K562 (cell line): ENCODE measurements around the gene PPP1R14C. TPM values are rescaled to one million over a fixed set of nuclear protein-coding genes. Genes with fewer than 3 reads are reported as not detected.

ENCODE experiments used
- ARHGAP35 ChIP-seq: fragments of 450-650 bp; IDR thresholded peaks from 2 replicates; pipeline ENCODE4 v1.6.1; 2018; ENCODE audit not compliant: partially characterized antibody
- CHCHD3 ChIP-seq: fragments of 250-450 bp; sonication (Bioruptor Pico); IDR thresholded peaks from 2 replicates; pipeline ENCODE4 v2.1.2; 2022; ENCODE audit warnings: mild to moderate bottlenecking
- DIDO1 ChIP-seq: fragments of 450-650 bp; IDR thresholded peaks from 2 replicates; pipeline ENCODE4 v1.6.1; 2016; ENCODE audit warnings: low read depth, missing biosample characterization, missing genetic modification characterization
- DMBX1 ChIP-seq: fragments of 250-450 bp; sonication (Bioruptor Pico); IDR thresholded peaks from 2 replicates; pipeline ENCODE4 v1.8.0; 2022; ENCODE audit warnings: inconsistent platforms, mild to moderate bottlenecking, moderate library complexity, borderline replicate concordance
- ELF1 ChIP-seq: fragments of 200-800 bp; sonication (Bioruptor generic); IDR thresholded peaks from 2 replicates; pipeline ENCODE4 v1.6.1; 2016; ENCODE audit warnings: missing genetic modification characterization, missing compliant biosample characterization
- ESRRA ChIP-seq: fragments of 450-650 bp; IDR thresholded peaks from 2 replicates; pipeline ENCODE4 v1.6.1; 2014; ENCODE audit warnings: low read depth, mild to moderate bottlenecking, moderate library complexity, borderline replicate concordance
- FOXM1 ChIP-seq, 2 experiments: fragments of 450-650 bp in 1 of 2; sonication (generic) in 1 of 2; formaldehyde crosslinking in 1 of 2; IDR thresholded peaks; 2 replicates each; pipeline versions ENCODE4 v1.6.1 to v1.9.0; 2017 to 2022; ENCODE audit warnings: low read depth in 2 of 2, mild to moderate bottlenecking in 2 of 2, missing genetic modification reagents in 1 of 2, moderate library complexity in 1 of 2
- HDAC8 ChIP-seq: fragments of 450-650 bp; IDR thresholded peaks from 2 replicates; pipeline ENCODE4 v1.6.1; 2016; ENCODE audit warnings: mild to moderate bottlenecking, missing genetic modification characterization, moderate library complexity, missing compliant biosample characterization
- MEF2A ChIP-seq: IDR thresholded peaks from 2 replicates; pipeline ENCODE4 v1.6.1; 2011; ENCODE audit warnings: low read depth, mild to moderate bottlenecking, low read length, moderate library complexity; ENCODE audit not compliant: control insufficient read depth
- MEF2D ChIP-seq: conservative IDR thresholded peaks from 2 replicates; pipeline ENCODE4 v1.6.1; 2016; ENCODE audit warnings: low read depth, missing genetic modification characterization, missing compliant biosample characterization
- NR3C1 ChIP-seq: sonication (generic); formaldehyde crosslinking; IDR thresholded peaks from 2 replicates; pipeline ENCODE4 v1.8.1; 2022; ENCODE audit warnings: missing genetic modification reagents
- SETDB1 ChIP-seq: IDR thresholded peaks from one replicate; pipeline ENCODE4 v1.6.1; 2012; ENCODE audit warnings: low read length, control low read depth, inconsistent platforms
- SMAD2 ChIP-seq: fragments of 150-350 bp; IDR thresholded peaks from 2 replicates; pipeline ENCODE4 v1.6.1; 2014; ENCODE audit warnings: low read depth, mild to moderate bottlenecking, low read length
- SPI1 ChIP-seq: IDR thresholded peaks from 2 replicates; pipeline ENCODE4 v1.6.1; 2011; ENCODE audit warnings: low read depth, low read length, control low read depth, borderline replicate concordance
- XRCC4 ChIP-seq: IDR thresholded peaks from one replicate; pipeline ENCODE4 v1.6.1; 2011; ENCODE audit not compliant: insufficient read depth, insufficient read length; ENCODE audit errors: extremely low read depth
- ZNF121 ChIP-seq: sonication (generic); formaldehyde crosslinking; conservative IDR thresholded peaks from 2 replicates; pipeline ENCODE4 v1.8.0; 2022; ENCODE audit warnings: missing genetic modification reagents
- ZNF184 ChIP-seq: sonication (generic); formaldehyde crosslinking; IDR thresholded peaks from 2 replicates; pipeline ENCODE4 v1.5.0; 2020; ENCODE audit warnings: missing genetic modification reagents
- ZNF668 ChIP-seq: fragments of 250-450 bp; sonication (Bioruptor Pico); IDR thresholded peaks from 2 replicates; pipeline ENCODE4 v1.8.0; 2022; ENCODE audit warnings: mild to moderate bottlenecking, inconsistent platforms
- ZNF707 ChIP-seq: fragments of 250-450 bp; sonication (Bioruptor Pico); conservative IDR thresholded peaks from 2 replicates; pipeline ENCODE4 v1.8.0; 2022; ENCODE audit warnings: inconsistent platforms, mild to moderate bottlenecking, moderate library complexity
- polyA plus RNA-seq, 8 experiments: library from polyadenylated mRNA; depleted of rRNA in 4 of 8; stranded (reverse) in 5 of 8; unstranded in 3 of 8; fragments of >200 nt; fragmentation: Nextera tagmentation in 2 of 8; fragmentation: Illumina TruSeq in 1 of 8; extraction: Ambion mirVana in 2 of 8; extraction: Trizol in 1 of 8; gene quantifications; 2 replicates each; pipeline versions ENCODE4 v1.2.1 to v1.2.3, GENCODE V29; 2011 to 2014; ENCODE audit warnings: inconsistent platforms in 1 of 8, missing spikeins in 1 of 8
- total RNA-seq, 7 experiments: library from RNA; depleted of rRNA in 6 of 7; stranded (reverse); fragments of >200 nt in 6 of 7; fragmentation: Illumina TruSeq in 2 of 7; extraction: Trizol in 2 of 7; gene quantifications; 2 replicates each; pipeline versions ENCODE4 v1.2.1 to v1.2.3, GENCODE V29; 2011 to 2021; ENCODE audit warnings: low replicate concordance in 1 of 7
- TF ChIP-seq, protein P1 (sequence below): fragments of 450-650 bp; IDR thresholded peaks from 2 replicates; pipeline ENCODE4 v1.7.1; 2018; ENCODE audit warnings: mild to moderate bottlenecking, low read depth; ENCODE audit not compliant: partially characterized antibody
- TF ChIP-seq, protein P2 (sequence below): fragments of 250-450 bp; sonication (Bioruptor Pico); IDR thresholded peaks from 2 replicates; pipeline ENCODE4 v1.5.0; 2020; ENCODE audit warnings: mild to moderate bottlenecking, borderline replicate concordance
- TF ChIP-seq, protein P3 (sequence below): fragments of 250-450 bp; sonication (Bioruptor Pico); IDR thresholded peaks from 2 replicates; pipeline ENCODE4 v1.4.0; 2020; ENCODE audit warnings: borderline replicate concordance

PPP1R14C gene
- total and polyA plus RNA-seq, 9 of the 15 experiments (the other 6 are each of a cell fraction or from before 2014, with no cell fraction given): 4.5 to 16.6 (median 11.9) TPM

DNA sequence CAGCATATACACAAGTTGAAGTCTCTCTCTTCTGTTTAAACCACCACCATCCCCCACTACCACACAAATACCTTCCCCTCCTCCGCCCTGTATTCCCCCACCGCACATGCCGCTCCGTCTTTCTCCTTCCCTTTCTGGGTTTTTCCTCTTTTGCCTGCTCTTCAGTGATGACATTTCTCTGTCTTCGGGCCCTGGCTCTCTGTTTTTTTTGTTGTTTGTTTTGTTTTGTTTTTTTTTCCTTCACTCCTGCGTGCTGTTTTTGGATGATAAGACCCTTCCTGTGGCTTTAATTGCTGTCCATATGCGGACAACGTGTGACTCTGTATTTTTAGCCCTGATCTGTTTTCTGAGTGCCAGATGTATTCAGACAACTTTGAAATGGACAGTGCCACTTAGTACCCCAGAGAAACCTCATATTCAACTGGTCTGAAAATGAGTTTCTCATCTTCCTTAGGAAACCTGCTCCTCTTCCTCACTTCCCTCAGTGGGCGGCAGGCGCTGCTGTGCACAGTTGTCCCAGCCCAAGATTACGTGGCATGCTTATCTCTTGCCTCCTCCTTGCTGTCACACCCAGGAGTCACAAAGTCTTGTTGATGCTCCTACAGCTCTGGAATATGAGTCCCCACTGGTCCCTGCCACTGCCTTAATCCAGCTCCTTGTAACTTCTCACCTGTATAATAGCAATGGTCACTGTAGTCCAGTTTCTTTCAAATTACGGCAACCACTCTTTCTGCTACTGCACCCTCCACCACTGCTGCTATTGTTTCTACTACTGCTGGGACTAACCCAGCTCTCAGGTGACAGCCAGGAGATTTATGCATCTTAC is 8.2 kb downstream of the PPP1R14C start (continued):
- TF ChIP-seq, protein P1, sequence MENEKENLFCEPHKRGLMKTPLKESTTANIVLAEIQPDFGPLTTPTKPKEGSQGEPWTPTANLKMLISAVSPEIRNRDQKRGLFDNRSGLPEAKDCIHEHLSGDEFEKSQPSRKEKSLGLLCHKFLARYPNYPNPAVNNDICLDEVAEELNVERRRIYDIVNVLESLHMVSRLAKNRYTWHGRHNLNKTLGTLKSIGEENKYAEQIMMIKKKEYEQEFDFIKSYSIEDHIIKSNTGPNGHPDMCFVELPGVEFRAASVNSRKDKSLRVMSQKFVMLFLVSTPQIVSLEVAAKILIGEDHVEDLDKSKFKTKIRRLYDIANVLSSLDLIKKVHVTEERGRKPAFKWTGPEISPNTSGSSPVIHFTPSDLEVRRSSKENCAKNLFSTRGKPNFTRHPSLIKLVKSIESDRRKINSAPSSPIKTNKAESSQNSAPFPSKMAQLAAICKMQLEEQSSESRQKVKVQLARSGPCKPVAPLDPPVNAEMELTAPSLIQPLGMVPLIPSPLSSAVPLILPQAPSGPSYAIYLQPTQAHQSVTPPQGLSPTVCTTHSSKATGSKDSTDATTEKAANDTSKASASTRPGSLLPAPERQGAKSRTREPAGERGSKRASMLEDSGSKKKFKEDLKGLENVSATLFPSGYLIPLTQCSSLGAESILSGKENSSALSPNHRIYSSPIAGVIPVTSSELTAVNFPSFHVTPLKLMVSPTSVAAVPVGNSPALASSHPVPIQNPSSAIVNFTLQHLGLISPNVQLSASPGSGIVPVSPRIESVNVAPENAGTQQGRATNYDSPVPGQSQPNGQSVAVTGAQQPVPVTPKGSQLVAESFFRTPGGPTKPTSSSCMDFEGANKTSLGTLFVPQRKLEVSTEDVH: peak; percentile 81
- TF ChIP-seq SETDB1: no peak
- no peak for TF ChIP-seq ZNF184 (CRISPR knock-in tag)
- no peak for TF ChIP-seq ELF1 (tag)
- peak; percentile 44; the same call in 1 of the 2 replicates for TF ChIP-seq ESRRA
- peak; percentile 76 for TF ChIP-seq FOXM1 (IDR thresholded peaks at IDR 0.05; ENCODE audit: low read depth)
- TF ChIP-seq FOXM1 (CRISPR knock-in tag; IDR thresholded peaks at IDR 0.05; ENCODE audit: low read depth): no peak
- TF ChIP-seq ZNF707 (CRISPR knock-in tag): no peak
- TF ChIP-seq DIDO1: peak; percentile 49; the same call in 1 of the 2 replicates
- TF ChIP-seq ZNF121 (CRISPR knock-in tag): no peak
- TF ChIP-seq NR3C1 (CRISPR knock-in tag): no peak
- TF ChIP-seq ARHGAP35: peak; percentile 83
- TF ChIP-seq XRCC4: no peak
- TF ChIP-seq, protein P2, sequence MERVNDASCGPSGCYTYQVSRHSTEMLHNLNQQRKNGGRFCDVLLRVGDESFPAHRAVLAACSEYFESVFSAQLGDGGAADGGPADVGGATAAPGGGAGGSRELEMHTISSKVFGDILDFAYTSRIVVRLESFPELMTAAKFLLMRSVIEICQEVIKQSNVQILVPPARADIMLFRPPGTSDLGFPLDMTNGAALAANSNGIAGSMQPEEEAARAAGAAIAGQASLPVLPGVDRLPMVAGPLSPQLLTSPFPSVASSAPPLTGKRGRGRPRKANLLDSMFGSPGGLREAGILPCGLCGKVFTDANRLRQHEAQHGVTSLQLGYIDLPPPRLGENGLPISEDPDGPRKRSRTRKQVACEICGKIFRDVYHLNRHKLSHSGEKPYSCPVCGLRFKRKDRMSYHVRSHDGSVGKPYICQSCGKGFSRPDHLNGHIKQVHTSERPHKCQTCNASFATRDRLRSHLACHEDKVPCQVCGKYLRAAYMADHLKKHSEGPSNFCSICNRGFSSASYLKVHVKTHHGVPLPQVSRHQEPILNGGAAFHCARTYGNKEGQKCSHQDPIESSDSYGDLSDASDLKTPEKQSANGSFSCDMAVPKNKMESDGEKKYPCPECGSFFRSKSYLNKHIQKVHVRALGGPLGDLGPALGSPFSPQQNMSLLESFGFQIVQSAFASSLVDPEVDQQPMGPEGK: no peak
- TF ChIP-seq ZNF668: peak; percentile 58; the same call in 1 of the 2 replicates
- no peak for TF ChIP-seq SMAD2
- no peak for TF ChIP-seq HDAC8 (tag)
- peak; percentile 54; the same call in 1 of the 2 replicates for TF ChIP-seq MEF2A
- TF ChIP-seq, protein P3, sequence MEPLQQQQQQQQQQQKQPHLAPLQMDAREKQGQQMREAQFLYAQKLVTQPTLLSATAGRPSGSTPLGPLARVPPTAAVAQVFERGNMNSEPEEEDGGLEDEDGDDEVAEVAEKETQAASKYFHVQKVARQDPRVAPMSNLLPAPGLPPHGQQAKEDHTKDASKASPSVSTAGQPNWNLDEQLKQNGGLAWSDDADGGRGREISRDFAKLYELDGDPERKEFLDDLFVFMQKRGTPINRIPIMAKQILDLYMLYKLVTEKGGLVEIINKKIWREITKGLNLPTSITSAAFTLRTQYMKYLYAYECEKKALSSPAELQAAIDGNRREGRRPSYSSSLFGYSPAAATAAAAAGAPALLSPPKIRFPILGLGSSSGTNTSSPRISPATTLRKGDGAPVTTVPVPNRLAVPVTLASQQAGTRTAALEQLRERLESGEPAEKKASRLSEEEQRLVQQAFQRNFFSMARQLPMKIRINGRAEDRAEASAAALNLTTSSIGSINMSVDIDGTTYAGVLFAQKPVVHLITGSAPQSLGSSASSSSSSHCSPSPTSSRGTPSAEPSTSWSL (CRISPR knock-in tag): no peak
- peak; percentile 88 for TF ChIP-seq MEF2D (tag)
- TF ChIP-seq SPI1: peak; percentile 73; the same call in 1 of the 2 replicates
- TF ChIP-seq CHCHD3: no peak
- TF ChIP-seq DMBX1 (CRISPR knock-in tag): no peak
